Transverse colon (tissue), 4 donors: Measurements from ENCODE around the gene GALNT6. TPM values are rescaled to one million over a fixed set of nuclear protein-coding genes. Genes with fewer than 3 reads are reported as not detected.

Experiments
- DNase-seq: peaks from one replicate; pipeline ENCODE4 v3.0.0-alpha.2; 2019
- H3K27ac ChIP-seq, 4 donors: fragments of 200-600 bp; sonication (generic); 2 replicates each; pipeline ENCODE4 v1.5.1; 2016 to 2018; ENCODE audit warnings: inconsistent platforms in 4 of 4
- H3K27me3 ChIP-seq: fragments of 200-600 bp; sonication (generic); 2 replicates; pipeline ENCODE4 v1.5.1; 2017; ENCODE audit warnings: inconsistent platforms
- H3K36me3 ChIP-seq, 4 donors: fragments of 200-600 bp; sonication (generic); 2 replicates each; pipeline ENCODE4 v1.5.1; 2017 to 2019; ENCODE audit warnings: inconsistent platforms in 4 of 4
- H3K4me1 ChIP-seq, 4 donors: fragments of 200-600 bp; sonication (generic); 2 replicates each; pipeline ENCODE4 v1.5.1; 2017 to 2020; ENCODE audit warnings: inconsistent platforms in 4 of 4
- H3K4me3 ChIP-seq, 4 donors: fragments of 200-600 bp; sonication (generic); 1 replicate in 1 of 4; 2 replicates in 3 of 4; pipeline versions ENCODE4 v1.5.1 to v1.6.1; 2017 to 2019; ENCODE audit warnings: inconsistent platforms in 4 of 4
- H3K9me3 ChIP-seq, 2 donors: fragments of 200-600 bp; sonication (generic); 2 replicates each; pipeline ENCODE4 v1.5.1; 2017 to 2019; ENCODE audit warnings: inconsistent platforms in 2 of 2
- EP300 ChIP-seq: sonication (generic); formaldehyde crosslinking; IDR thresholded peaks from one replicate; pipeline ENCODE4 v1.6.1; 2017; ENCODE audit warnings: antibody characterized with exemption, low read depth
- POLR2A ChIP-seq: fragments of 450-650 bp; IDR thresholded peaks from one replicate; pipeline ENCODE4 v1.6.1; 2016; ENCODE audit warnings: antibody characterized with exemption, mild to moderate bottlenecking, moderate library complexity
- POLR2AphosphoS5 ChIP-seq, 3 donors: sonication (generic); formaldehyde crosslinking; IDR thresholded peaks; one replicate each; pipeline ENCODE4 v1.6.1; 2016; ENCODE audit warnings: antibody characterized with exemption in 3 of 3
- WGBS, 2 donors: methylation state at CpG; one replicate each; pipeline ENCODE4 v1.1.5; 2018; ENCODE audit warnings: low coverage in 1 of 2; 5-methylcytosine and 5-hydroxymethylcytosine counted together
- in situ Hi-C, 4 donors: fragments of 200-750 bp; cut with MboI; loops; one replicate each; pipeline versions ENCODE4 v1.15.0 to v1.15.1; 2017; ENCODE audit warnings: low sequenced_read_pairs in 3 of 4, low pct_ligation_motif_present in 1 of 4, low pct_unique_long_range_greater_than_20kb in 1 of 4
- intact Hi-C: fragments of 100-400 bp; cut with DNase I; formaldehyde crosslinking; loops from one replicate; pipeline ENCODE4 v1.15.1; 2023; ENCODE audit warnings: low total_unique reads
- total RNA-seq, 4 donors: library from RNA; depleted of rRNA; stranded (reverse); fragments of >200 nt; gene quantifications; one replicate each; pipeline ENCODE4 v1.1.0, GENCODE V29; 2016
- TF ChIP-seq, protein P1 (sequence below), 5 experiments: fragments of 200-600 bp in 3 of 5; fragments of 450-650 bp in 2 of 5; sonication (generic) in 3 of 5; IDR thresholded peaks; 1 replicate in 2 of 5; 2 replicates in 3 of 5; pipeline ENCODE4 v1.5.1; 2016 to 2017; ENCODE audit warnings: antibody characterized with exemption in 5 of 5, inconsistent platforms in 3 of 5, mild to moderate bottlenecking in 2 of 5, moderate library complexity in 1 of 5

Gene GALNT6
- total RNA-seq, 4 donors from 2014 or later, result 17.5 to 52.7 (median 26.8) TPM

DNA sequence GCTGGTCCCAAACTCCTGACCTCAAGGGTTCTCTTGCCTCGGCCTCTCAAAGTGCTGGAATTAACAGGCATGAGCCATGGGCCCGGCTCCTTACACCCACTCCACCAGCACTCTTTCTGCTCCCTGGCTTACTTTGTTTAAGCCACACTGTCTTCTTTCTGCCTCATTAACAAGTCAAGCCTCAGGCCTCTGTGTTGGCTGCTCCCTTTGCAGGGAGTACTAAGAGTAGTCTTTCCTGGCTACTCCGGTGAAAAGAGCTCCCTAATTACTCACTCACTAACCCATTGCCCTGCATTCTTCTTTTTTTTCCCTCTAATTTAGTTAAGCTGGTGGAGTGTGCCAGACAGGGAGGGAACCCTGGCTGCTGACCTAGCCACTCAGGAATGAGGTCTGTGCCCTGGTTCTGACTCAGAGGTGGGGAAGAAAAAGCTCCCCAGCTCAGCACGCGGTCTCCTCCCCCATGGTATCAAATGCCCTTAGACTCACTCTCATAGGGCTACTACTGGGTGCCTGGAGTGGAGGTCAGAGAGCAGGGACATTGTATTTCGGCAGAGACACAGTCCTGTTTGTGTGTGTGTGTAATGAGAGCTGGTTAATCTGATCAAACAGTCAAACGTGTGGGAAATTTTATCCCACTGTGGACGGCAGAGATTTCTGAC is 19.8 kb downstream of the GALNT6 start:
- in situ Hi-C loops (no loop called here), intact Hi-C loops (no loop called here)
- Histone ChIP-seq H3K4me1 (peaks cover 0 to 16% (median 8%) of the 10 kb centered on the region in 4 donors), H3K4me3 (no peak overlapping the region), H3K36me3 (no peaks in the 10 kb centered on the region), H3K27me3 (no peaks in the 10 kb centered on the region), H3K27ac (peak overlapping the region in 2 of 4 donors; percentile 45 to 47), H3K9me3 (no peaks in the 10 kb centered on the region)
- TF ChIP-seq POLR2AphosphoS5 (IDR thresholded peaks at IDR 0.05) (no peak), EP300 (no peak), POLR2A (no peak)
- TF ChIP-seq, protein P1, sequence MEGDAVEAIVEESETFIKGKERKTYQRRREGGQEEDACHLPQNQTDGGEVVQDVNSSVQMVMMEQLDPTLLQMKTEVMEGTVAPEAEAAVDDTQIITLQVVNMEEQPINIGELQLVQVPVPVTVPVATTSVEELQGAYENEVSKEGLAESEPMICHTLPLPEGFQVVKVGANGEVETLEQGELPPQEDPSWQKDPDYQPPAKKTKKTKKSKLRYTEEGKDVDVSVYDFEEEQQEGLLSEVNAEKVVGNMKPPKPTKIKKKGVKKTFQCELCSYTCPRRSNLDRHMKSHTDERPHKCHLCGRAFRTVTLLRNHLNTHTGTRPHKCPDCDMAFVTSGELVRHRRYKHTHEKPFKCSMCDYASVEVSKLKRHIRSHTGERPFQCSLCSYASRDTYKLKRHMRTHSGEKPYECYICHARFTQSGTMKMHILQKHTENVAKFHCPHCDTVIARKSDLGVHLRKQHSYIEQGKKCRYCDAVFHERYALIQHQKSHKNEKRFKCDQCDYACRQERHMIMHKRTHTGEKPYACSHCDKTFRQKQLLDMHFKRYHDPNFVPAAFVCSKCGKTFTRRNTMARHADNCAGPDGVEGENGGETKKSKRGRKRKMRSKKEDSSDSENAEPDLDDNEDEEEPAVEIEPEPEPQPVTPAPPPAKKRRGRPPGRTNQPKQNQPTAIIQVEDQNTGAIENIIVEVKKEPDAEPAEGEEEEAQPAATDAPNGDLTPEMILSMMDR (IDR thresholded peaks at IDR 0.05), result no peak
- 66 to 80% methylated on average over 4 to 8 of the region's 8 CpGs for whole genome bisulfite sequencing, 2 donors
- peak; percentile 15 for DNase-seq

DNA sequence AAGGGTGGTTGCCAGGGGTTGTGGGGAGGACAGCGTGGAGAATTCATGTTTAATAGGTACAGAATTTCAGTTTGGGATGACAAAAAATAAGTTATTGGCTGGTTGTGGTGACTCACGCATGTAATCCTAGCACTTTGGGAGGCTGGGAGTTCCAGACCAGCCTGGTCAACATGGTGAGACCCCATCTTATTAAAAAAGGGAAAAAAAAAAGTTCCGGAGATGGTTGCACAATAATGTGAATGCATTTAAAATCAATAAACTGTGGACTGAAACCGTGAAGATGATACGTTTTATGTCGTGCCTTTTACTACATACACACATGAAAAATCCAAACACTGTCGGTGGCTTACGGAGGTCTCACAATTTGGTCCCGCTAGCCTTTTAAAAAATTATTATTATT is 20.5 kb downstream of the GALNT6 start:
- 92 to 95% methylated on average over 9 of the region's 9 CpGs for WGBS, 2 donors
- in situ Hi-C loops, result no loop called here
- no peak for DNase-seq
- no peak overlapping the region for H3K27ac ChIP-seq
- peaks cover 0 to 16% (median 8%) of the 10 kb centered on the region in 4 donors for H3K4me1 ChIP-seq
- intact Hi-C loops, result no loop called here
- no peak for TF ChIP-seq POLR2A
- TF ChIP-seq, protein P1 (IDR thresholded peaks at IDR 0.05), result no peak
- no peak for TF ChIP-seq EP300
- TF ChIP-seq POLR2AphosphoS5 (IDR thresholded peaks at IDR 0.05), result no peak
- H3K27me3 ChIP-seq, result no peaks in the 10 kb centered on the region
- no peaks in the 10 kb centered on the region for H3K36me3 ChIP-seq
- H3K4me3 ChIP-seq, result no peak overlapping the region
- no peaks in the 10 kb centered on the region for H3K9me3 ChIP-seq

DNA sequence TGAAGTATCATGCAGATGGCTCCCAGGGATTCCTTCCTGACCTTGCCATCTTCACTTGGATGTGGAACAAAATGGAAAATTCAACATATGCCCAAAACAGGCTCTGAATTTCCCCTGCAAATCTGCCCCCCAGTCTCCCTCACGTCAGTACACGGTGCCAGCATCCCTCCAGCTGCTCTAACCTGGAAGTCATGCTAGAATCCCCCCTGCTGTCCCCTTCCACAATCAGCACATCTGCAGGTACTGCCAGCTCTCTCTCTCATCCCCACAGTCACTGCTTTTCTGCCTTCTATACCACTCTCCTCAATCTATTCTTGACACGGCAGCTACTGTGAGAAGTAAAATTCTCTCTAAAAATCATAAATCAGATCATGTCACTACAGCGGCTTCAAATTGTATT is 21.6 kb downstream of the GALNT6 start:
- H3K36me3 ChIP-seq, result no peaks in the 10 kb centered on the region
- peaks cover 0 to 16% (median 8%) of the 10 kb centered on the region in 4 donors for H3K4me1 ChIP-seq
- intact Hi-C loops, result no loop called here
- WGBS, 2 donors, result 84 to 86% methylated on average over 2 to 4 of the region's 4 CpGs
- H3K27me3 ChIP-seq, result no peaks in the 10 kb centered on the region
- peak overlapping the region in 3 of 4 donors; percentile 19 to 35 (median 20) for H3K27ac ChIP-seq
- H3K4me3 ChIP-seq, result no peak overlapping the region
- in situ Hi-C loops, result no loop called here
- TF ChIP-seq, protein P1 (IDR thresholded peaks at IDR 0.05), result no peak
- TF ChIP-seq EP300 (no peak), POLR2AphosphoS5 (IDR thresholded peaks at IDR 0.05) (no peak), POLR2A (no peak)
- DNase-seq, result no peak
- H3K9me3 ChIP-seq, result no peaks in the 10 kb centered on the region

DNA sequence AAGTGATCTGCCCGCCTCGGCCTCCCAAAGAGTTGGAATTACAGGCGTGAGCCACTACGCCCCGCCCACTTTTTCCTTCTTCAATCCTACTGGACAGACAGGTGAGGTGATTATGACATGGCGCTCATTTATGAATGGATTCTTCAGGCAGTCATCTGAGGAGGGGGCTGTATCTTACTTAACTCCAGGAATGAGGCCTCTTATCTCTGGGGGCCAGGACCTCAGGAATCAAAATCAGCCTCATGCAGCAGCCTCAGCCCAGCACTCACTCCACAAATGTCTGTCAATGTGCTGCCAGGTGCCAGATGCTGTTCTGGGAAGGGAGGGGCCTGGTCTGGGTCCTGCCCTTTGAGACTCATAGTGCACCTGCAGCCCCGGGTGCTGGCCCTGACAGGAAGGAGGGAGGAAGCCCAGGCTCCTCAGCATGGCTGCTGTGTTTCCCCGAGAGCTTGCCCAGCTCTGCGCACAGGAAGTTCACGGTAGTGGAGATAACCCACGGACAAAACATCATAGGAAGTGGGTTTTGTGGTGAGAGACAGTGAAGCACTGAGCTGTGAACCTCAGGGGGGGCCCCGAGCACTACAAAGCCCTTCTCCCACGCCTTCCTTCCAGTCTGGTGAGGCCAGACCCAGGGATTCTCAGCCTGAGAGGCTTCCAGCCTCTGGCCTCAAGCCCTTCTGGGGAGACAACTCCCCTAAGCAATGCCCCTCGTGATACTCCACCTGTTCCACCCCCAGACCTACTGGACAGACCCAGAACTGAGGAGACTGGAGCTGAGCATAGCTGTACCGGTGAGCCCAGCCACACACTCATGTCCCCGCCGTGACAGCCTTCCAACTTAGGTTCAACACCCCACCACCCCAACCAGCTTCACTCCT is 22.3 kb downstream of the GALNT6 start:
- Histone ChIP-seq H3K36me3 (no peaks in the 10 kb centered on the region), H3K4me3 (no peak overlapping the region), H3K27ac (peak overlapping the region; percentile 18 to 35 (median 20)), H3K27me3 (no peaks in the 10 kb centered on the region), H3K9me3 (no peaks in the 10 kb centered on the region), H3K4me1 (peaks cover 0 to 16% (median 8%) of the 10 kb centered on the region in 4 donors)
- intact Hi-C loops, result no loop called here
- 49% methylated on average over 17 of the region's 17 CpGs; no CpG with 5 or more reads in 1 of the 2 donors for WGBS, 2 donors
- TF ChIP-seq POLR2AphosphoS5 (IDR thresholded peaks at IDR 0.05) (peak in 2 of 3 donors; percentile 17 to 29), POLR2A (no peak), EP300 (no peak)
- TF ChIP-seq, protein P1 (IDR thresholded peaks at IDR 0.05), result no peak
- peak; percentile 83 for DNase-seq
- in situ Hi-C loops, result no loop called here
